Stimulated activated CD8-positive, alpha-beta memory T cell treated with anti-CD3 and anti-CD28 coated beads, Interleukin-7, amount 100 ng/mL, for 48 hours (primary cell): Measurements from ENCODE around the gene TOLLIP.

ENCODE experiments used
- DNase-seq, 2 donors: peaks; one replicate each; pipeline ENCODE4 v3.0.0-alpha.2; 2020; ENCODE audit warnings: low read depth in 1 of 2; ENCODE audit errors: extremely low read depth in 1 of 2

Gene TOLLIP

DNA sequence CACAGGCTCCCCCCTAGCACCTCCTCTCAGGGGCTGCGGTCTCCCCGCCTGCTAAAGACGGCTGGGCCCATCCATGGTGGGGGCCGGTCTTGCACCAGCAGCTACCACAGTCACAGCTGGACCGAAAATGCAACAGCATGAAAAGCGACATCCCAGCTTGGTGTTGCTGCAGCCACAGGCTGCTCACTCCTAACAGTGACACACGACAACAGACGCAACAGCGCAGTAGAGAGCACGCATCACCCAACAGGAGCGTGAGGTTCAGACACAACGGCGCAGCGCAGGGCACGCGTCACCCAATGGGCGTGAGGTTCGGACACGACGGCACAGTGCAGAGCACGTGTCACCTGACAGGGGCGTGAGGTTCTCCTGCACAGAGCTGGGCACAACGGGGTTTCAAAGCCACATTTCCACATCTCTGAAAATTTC is 24.1 kb downstream of the TOLLIP start:
- DNase-seq = no peak

DNA sequence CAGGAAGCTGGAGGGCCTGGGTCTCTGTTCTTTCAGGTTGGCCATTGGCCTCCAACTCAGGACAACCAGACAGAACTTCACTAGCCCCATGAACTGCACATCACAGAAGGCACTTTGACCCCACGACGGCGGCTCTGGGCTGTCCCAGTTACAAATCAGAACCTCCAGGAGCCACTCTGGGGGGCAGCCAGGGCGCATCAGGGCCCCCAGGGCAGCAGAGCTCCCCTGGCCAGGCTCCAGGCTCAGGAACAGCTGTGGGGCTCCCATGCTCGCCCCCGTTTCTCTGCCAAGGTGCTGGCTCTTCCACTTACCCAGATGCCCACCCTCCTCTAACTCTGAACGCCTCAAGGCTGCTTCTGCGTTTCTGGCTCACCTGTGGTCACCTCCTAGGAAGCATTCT is 25.5 kb downstream of the TOLLIP start:
- DNase-seq = no peak

DNA sequence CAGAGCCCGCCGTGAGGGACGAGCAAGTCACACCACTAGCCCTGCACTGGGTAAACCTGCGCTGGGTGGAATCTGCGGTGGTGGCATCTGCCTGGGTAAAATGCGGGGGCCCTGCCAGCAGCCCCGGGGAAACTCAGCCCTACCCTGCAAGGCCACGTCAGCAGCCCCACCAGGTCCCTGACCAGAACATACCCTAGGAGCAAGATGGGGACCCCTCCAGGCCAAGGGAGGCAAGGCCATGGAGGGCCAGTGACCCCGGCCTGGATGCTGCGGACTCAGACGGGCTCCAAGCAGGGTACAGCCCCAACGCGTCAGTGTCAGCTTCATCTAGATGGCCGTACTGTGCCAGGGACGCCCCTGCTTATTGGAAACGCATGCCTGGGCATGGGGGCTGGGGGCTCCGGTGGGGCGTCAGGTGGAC is 26.3 kb downstream of the TOLLIP start:
- no peak for DNase-seq

DNA sequence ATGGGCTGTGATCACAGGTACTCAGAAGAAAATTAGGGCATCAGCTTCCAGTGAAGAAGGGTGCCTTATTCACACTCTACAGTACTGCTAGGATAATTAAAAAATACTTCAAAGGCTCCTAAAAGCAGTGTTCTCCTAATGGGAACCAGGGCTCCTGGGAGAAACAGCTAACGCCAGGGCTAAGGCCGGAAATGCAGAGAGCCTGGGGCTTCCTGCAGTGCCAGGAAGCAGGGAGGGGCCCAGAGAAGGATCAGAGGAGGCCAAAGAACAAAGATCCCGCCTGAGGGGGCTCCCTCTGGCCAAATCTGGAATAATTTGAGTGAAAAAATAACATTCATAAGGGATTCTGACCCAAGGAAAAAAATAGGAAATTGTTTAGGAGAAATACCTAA is 27.5 kb downstream of the TOLLIP start:
- DNase-seq = no peak

DNA sequence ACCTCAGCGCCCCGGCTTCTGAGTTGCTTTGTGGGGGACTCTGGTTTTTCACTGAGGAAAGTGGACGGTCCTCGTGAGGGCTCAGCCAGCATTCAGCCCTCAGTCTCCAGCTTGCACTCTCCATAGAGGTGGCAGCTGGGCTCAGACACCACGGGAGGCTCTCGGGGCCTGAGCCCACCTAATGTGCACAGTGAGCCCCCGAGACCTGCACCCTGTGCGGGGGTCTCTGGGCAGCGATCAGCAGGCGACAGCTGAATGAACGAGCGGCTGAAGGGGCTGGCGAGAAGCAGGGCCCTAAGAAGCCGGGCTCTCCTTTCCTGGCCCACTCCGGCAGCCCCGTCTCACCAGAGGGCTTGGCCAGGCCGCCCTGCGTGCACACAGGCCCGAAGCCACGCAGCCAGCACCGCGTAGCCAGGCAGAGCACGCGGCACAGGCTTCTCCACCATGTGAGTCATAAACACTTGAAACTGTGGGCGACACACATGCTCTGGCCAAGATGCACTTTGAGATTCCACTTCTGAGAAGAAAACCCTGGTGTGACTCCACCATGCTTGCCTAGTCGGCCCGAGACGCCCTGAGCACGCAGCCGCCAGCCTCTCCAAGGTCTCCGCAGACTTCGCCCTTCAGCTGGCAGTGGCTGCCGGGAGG is 28.0 kb downstream of the TOLLIP start:
- no peak for DNase-seq

DNA sequence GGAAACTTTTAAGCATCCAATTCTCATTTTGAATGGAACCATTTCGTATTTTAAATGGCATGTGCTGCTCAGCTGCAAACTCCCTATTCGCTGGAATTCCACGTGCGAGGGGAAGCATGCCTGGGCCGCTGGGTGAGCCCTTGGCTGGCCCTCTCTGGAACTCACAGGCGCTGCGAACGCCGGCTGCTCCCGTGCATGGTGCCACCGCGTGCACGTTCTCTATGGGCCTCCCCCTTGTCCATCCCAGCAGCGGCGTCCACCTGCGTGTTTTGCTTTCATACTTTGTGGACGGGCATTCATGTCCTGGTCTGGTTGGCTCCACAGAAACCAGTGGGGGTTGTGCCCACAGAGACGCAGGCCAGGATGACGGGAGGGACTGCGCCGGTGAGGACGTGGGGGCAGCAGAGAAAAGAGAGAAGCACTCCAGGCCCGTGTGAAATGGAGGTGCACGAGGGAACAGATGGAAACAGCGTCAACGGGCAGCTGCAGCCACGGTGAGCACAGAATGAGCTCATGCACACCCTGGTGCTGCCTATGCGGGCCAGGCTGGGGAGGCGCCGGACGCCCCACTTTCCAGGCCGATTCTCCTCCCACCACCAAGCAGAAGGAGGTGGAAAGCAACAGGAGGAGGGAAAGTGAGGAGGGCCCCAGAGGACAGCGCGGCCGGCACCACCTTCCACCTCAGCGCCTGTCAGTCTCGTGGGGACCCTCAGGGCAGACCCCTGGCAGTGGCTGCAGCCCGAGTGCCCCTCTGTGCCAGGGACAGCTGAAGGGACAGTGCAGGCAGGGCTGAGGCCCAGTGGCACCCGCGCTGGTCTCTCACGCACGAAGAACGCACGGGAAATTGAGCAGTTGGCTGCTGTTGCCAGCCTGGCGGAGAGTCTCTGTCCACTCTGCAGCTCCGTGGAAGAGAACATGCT is 29.1 kb downstream of the TOLLIP start:
- no peak for DNase-seq

DNA sequence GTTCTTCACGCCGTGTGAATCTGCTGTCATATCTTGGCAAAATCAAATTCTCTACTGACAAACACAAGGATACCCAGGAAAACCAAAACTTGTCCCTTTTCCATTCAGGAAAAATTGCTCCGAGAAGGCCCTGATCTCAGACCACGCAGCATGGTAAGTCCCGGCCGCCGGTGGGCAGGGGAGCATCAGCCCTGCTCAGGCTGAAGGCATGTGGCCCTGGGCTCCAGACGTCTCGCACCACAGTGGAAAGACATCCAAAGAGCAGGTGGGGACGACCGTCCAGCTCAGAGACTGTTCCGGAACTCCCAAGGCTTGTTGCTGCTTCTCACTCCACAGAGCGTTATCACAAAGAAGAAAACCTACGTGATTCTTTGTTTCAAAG is 29.8 kb downstream of the TOLLIP start:
- DNase-seq = no peak

DNA sequence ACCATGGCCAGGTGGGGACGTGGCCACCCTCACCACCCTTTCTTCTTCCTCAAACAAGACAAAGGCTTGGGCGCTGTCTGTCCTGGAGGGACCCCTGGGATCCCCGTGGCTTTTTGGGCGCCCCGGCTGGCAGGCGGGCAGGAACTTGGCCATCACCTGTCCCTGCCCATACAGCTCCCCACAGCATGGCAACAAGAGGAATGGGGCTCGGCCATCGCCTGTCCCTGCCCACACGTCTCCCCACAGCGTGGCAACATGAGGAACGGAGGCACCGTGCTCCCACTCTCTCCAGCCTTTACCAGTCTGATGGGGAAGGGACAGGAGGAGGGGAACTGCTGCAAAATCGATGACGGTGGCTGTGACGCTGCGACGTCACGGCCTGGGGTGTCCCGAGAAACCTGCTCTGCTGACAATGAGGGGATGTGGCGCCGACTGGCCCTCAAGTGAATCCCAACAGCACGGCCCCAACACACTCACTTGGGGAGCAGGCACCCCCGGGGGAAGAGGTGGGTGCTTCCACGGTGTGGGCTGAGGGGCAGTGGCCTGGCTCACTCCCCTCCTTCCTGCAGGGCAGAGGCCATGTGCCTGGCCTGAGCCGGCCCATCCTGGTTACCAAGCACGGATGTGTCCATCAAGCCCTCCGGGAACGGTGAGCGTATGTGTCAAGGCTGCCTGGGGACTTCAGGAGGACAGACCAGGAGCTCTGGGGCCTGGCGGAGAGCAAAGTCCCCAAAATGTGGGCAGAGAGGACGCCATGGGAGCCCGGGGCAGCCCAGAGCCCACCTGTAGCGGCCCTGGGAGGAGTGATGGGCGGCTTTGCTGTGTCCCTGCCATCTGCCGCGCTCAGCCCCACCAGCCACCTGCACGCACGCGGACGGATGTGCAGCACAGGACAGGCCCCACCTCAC is 30.4 kb downstream of the TOLLIP start:
- no peak for DNase-seq

DNA sequence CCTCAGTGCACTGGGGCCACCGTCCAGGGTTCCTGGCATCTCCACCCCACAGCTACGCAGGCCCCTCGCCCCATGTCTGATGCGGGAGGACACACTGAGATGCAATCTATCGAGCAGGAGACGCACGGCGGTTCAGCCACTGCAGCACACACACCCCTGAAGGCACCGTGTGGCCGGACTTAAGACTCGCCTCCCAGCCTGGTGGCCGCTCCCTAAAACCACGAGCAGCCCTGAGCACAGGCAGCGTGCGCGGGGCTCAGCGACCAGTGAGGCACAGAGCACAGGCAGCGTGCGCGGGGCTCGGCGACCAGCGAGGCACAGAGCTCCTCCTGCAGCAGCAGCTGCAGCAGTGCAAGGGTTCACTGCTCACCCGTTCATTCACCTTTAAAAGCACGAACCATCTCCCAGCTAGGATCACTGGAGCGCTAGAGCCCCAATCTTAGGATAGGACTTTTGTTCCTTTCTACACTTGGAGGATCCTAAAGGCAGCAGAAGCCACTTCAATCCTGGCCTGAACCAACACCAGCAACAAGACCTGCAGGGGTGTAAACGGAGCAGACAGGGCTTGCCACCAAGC is 31.4 kb downstream of the TOLLIP start:
- DNase-seq = no peak

DNA sequence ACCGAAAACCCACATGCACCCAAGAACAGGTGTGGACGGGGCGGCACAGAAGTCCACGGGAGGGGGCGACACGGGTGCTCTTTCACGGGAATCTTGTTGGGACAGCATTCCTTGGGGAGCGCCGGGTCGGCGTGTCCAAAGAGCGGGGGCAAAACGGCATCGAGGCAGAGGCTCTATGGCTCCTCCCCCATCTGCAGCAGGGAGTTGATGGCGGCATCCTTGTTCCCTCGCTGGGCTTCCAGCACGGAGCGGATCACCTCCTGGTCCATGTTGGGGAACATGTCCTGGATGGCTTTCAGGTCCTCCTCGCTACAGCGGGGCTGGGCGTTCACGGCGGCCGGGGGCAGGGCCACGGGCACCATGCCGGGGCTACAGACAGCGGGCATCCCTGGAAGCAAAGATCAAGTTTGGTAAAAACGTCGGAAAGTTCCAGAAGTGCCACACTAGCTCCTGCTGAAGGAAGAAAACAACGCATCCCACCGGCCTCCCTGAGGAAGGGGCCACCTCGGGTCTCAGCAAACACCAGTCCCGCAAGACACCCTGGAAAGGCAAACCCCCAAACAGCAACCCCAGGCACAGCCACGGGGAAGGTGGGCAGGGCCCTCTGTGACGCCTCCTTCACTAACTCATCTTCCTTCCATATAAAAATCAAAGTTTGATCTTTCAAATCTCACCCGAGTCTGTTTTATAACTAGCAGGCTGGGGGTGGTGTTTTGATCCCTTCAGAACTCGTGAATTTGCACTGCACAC is 32.4 kb downstream of the TOLLIP start:
- no peak for DNase-seq

DNA sequence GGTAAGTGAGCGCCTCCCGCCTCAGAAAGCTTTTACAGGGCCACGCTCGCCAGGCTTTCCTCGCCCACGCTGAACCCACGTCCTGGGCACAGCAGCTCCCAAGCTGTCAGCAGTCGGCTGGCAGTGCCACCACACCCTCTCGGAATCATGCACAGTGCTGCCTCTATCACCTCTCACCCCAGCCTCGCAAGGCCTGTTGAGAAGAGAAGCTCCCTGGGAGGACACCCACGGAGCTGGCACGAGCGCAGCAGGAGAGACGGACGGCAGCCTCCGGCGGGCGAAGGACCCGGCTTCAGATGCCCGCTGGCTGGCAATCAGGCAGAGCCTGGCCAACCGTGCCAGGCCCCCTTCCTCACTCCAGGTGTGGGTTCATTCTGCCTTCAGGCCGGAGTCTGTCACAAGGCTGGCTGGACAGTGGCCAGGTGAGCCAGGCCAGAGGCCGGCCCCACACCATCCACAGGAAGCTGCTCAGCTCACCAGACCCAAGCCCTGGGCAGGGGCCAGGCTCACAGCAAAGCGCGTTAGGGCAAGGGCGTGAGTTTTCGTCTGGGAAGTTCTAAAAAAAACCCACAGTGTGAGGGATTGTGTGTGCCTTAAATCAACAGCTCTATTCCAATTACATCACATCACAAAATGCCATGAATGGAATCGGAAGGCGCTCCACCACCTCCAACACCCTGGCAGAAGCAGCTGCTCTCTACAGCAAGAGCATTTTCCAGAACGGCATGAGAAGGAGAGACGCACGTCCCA is 33.2 kb downstream of the TOLLIP start:
- no peak for DNase-seq

DNA sequence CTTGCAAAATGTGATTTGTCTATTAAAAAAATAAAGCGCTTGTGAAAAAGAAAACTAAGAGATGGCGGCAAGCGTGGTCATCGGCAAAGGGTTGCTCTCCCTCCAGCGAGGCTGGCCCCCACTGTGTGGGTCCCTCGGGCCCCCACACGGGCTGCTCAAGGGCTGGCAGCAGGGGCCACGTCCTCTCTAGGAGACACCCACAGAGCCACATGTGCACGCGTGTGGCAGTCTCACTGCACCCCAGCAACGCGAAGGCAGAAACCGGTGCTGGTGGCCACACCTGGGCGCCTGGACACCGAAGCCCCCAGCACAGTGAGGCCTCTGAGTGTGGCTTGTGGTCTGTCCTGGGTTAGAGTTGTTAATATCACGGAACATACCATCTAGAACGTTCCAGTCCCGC is 34.4 kb downstream of the TOLLIP start:
- no peak for DNase-seq

DNA sequence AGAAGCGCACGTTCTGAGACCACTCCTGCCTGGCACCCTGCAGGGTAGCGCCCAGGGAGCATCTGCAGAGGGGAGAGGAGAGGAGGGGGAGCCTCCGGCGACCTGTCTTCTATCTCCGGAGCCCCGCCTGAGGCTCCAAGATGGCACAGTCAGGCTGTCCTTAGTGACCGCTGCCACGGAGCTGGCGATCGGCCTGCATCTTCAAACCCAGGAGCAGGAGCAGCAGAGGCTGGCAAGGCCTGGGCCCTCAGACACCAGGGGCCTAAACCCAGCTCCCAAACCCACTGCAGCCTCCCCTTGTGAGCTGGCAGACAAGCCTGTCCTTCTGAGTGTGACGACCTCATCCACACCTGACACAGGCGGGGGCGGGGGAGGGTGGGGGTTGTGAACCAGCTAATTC is 34.9 kb downstream of the TOLLIP start:
- no peak for DNase-seq

DNA sequence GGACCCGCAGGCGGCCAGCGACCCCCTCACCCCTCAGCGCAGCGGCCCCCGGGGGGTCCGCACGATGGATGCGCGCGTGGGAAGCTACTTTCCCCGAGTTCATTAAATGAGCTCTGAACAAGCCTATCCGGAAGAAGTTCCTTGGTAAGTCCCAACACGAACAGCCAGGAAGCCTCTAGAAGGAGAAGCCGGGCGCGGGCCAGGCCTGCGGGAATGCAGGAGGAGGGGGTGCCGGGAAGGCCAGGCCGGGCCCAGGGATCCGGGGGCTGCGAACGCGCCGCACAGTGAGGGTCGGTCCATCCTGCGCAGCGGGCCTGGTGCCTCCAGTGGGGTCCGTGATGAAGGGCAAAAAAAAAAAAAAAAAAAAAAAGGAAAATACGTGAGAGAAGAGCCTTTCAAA is 36.9 kb downstream of the TOLLIP start:
- DNase-seq = no peak

DNA sequence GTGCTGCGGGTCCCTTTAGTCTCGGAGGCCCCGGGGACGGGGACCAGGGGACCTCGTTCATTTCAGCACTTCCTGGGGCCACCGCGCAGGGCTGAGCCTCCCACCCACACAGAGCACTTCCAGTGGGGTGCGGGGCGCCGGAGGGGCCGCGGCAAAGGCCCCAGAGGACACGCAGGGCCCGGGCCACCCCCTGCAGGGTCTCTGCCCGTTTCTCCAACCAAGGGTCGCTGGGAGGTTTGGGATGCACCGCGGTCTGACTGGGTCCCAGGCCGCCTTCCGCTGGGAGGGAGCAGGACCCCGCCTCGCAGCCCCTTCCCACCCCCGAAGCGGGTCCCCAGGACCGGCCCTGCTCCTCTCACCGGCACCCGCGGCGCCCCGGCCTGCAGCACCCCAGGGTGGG is 37.5 kb downstream of the TOLLIP start:
- DNase-seq = no peak

DNA sequence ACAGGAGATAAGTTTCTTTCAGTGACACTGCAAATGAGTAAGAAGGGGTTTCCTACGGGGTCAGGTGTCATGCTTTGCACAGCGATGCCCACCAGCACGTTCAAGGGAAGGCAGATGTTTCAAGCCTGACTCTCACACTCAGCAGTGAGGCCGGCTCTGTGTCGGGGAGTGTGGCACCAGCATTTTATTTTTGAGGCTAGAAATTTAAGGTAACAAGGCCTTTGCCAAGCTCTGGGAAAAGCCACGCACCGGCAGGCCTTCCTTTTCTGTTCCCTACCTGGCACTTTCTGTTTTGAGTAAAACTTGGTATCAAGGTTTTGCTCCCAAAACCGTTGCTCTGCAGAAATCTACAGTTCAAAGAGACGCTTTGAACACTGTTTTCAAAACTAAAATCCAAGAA is 38.0 kb downstream of the TOLLIP start:
- DNase-seq = no peak

DNA sequence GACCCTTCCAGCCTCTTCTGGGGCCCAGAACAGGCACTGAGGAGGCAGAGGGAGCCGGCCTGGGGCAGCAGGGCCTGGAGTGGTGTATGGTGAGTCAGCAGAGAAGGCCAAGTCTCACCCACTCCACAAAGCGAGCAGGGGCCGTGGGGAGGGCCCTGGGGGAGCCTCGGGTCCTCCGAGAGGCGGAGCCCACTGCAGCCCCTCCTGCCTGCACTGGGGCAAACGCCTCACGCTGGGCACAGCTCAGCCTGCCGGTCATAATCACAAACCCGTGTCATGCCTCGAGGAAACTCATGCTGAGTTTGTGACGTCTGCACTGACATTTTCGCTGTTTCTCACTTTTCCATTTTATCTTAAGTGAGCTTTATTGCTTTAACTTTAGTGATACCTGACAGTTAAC is 38.4 kb downstream of the TOLLIP start:
- no peak for DNase-seq

DNA sequence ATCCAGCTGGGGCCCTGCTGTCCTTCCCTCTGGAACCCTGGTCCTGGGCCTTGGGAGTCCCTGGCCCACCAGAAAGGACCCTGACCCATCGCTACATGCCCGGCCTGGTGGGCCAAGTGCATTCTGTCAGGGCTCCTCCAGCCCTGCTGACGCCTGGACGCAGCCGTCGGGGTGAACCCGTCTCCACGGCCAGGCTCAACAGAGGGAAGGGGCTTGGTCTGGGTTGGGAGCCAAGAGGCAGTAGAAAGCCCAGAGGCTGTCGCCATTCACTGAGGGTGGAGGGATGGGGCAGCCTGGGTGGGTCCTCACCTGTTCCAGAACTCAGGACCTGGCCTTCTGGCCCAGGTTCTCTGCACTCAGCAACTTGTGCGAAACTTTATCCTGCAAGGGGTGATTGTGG is 39.0 kb downstream of the TOLLIP start:
- DNase-seq = no peak

DNA sequence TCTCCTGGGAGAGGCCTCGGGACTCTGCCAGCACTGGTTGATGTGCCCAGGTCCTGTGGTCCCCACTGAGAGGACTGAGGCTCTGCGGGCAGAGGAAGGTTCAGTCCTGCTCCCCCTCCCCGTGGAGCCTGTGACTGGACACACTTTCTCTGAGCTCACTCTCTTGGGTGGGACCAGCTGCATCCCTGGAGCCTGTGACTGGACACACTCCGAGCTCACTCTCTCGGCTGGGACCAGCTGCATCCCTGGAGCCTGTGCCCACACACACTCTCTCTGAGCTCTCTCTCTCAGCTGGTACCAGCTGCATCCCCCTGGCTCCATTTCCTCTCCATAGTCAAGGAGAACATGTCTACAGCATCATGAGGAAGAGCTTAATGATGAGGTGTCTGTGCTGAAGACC is 39.5 kb downstream of the TOLLIP start:
- no peak for DNase-seq
